ENCODE data around the gene EIF3F.
A peak's percentile ranks its signal among the peaks of the same experiment; 100 is the strongest.
"Not testable (repeated sequence)": the region's sequence is repeated elsewhere in the genome, so short reads cannot be mapped to it uniquely, and the experiment has no call there.

The EIF3F gene

DNA sequence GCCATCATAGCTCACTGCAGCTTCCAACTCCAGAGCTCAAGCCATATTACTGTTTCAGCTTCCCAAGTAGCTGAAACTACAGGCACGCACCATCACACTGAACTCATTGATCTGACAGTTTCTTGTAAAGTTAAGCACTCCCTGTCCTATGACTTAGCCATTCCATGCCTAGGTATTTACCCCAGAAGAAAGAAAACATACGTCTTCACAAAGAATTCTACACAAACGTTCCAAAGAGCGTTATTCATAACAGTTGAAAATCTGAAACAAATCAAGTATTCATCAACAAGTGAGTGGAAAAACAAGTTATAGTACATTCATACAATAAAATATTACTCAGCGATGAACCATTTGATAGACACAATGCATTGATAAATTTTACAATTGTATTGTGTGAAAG lies 14.1 kb upstream of the EIF3F start:
- Mint-ChIP-seq H3K4me1 (no peaks in the 10 kb centered on the region), H3K36me3 (no peaks in the 10 kb centered on the region), H3K27ac (no peak overlapping the region), H3K4me3 (no peak overlapping the region), H3K9me3 (no peaks in the 10 kb centered on the region), H3K27me3 (peaks cover 22 to 46% of the 10 kb centered on the region in 2 donors)
- no peak for ATAC-seq (replicated peaks)
- DNase-seq = no peak

DNA sequence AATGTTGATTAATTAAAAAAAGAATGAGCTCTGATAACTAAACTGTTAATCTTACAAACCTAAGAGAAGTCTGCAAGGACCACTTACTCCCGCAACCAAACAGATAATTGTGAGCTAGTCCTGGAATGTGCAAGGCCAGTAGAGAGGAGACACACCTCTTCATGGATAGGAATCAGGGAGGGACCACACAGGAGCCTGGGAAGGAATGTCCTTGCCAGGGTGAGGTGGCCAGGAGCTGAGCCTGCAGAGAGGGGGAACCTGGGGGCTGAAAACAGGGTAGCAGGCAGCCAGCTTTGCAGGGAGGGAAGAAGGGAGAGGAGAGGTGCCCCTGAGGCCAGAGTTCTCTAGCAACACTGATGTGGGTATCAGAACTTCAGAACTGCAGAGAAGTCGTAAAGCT lies 12.5 kb upstream of the EIF3F start:
- H3K9me3 Mint-ChIP-seq = no peaks in the 10 kb centered on the region
- H3K4me3 Mint-ChIP-seq = no peak overlapping the region
- no peak for ATAC-seq (replicated peaks)
- H3K27ac Mint-ChIP-seq = no peak overlapping the region
- H3K36me3 Mint-ChIP-seq = no peaks in the 10 kb centered on the region
- DNase-seq = no peak
- no peaks in the 10 kb centered on the region for H3K4me1 Mint-ChIP-seq
- H3K27me3 Mint-ChIP-seq = peaks cover 13 to 34% of the 10 kb centered on the region in 2 donors

DNA sequence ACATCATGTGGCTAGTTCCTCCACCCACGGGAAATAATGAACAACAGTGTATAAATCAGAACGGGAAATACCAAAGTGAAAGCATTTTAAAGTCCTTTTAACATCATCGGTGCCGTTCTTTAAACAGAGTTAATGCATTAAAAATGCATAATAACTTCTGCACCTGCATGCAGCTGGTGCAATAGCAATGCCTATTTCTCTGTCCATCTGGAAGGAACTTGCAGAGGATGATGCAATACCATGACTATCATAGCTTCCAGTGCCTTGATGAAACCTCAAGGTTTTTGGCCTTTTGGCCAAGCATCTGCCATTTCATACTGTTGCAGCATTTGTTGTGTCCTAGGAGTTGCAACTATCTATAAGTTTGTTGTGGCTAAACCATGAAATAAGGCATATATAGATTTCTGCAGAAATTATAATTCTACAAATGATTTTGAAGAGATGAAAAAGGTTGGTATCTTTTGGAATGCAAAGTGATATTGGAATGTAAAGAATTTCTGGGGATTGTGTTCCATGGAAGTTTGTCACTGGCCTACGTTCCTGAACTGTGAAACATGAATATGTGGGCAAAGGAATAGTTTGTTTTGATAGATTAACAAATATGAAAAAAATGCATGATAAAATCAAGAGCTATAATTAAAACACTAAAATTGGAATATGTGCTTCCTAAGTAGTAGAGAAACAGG lies 9.8 kb upstream of the EIF3F start:
- Mint-ChIP-seq H3K27me3 (peaks cover 7 to 24% of the 10 kb centered on the region in 2 donors), H3K9me3 (no peaks in the 10 kb centered on the region), H3K4me3 (no peak overlapping the region), H3K36me3 (no peaks in the 10 kb centered on the region), H3K4me1 (no peaks in the 10 kb centered on the region), H3K27ac (no peak overlapping the region)
- ATAC-seq (replicated peaks) (no peak), DNase-seq (no peak)

DNA sequence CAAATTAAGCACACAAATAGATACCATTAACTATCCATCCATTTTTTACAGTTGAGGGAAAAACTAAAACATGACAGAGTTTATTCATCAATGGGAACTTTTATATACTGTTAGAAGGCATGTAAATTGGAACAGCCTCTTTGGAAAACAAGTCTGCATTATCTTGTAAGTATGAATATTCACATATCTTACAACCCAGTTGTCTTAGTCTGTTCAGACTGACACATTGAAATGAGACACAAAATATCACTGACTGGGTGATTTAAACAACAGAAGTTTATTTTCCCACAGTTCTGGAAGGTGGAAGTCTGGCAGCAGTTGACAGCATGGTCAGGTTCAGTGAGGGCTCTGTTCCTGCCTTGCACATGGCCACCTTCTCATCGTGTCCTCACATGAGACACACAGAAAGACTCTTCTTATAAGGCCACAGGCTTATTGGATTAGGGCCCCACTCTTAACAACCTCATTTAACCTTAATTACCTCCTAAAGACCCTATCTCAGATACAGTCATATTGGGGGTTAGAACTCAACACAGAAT lies 5.4 kb upstream of the EIF3F start:
- H3K4me1 Mint-ChIP-seq = peaks cover 7 to 17% of the 10 kb centered on the region in 2 donors
- H3K9me3 Mint-ChIP-seq = no peaks in the 10 kb centered on the region
- H3K27ac Mint-ChIP-seq = no peak overlapping the region
- ATAC-seq (replicated peaks) = no peak
- no peak overlapping the region for H3K4me3 Mint-ChIP-seq
- no peak for DNase-seq
- H3K27me3 Mint-ChIP-seq = no peaks in the 10 kb centered on the region
- no peaks in the 10 kb centered on the region for H3K36me3 Mint-ChIP-seq

DNA sequence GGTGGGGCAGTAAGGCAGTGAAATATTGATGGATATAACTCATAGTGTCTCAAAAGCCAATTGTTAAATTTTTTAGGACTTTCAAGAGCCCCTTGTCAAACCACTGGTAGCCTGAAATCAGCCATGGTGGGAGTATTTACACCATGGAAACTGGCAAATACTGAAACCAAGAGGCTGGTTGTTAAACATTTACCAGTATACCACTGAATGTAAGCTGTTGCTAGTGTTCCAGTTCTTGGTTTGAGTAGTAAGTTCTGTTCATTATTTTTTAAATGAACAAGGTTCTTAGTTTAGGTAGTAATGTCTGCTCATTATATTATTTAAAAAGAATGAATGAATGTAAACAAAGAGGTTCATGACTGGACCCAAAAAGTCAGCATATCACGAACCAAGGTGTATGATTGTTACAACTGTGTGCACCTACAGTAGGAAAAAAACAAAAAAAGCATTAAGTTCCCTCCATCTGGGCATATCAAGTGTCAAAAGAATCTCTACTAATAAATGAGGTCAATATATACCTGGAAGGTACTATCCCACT lies 4.5 kb upstream of the EIF3F start:
- DNase-seq (no peak), ATAC-seq (replicated peaks) (no peak)
- peaks cover 0 to 2% of the 10 kb centered on the region in 2 donors for H3K36me3 Mint-ChIP-seq
- H3K27ac Mint-ChIP-seq = no peak overlapping the region
- H3K27me3 Mint-ChIP-seq = no peaks in the 10 kb centered on the region
- peaks cover 9 to 21% of the 10 kb centered on the region in 2 donors for H3K4me1 Mint-ChIP-seq
- no peak overlapping the region for H3K4me3 Mint-ChIP-seq
- H3K9me3 Mint-ChIP-seq = no peaks in the 10 kb centered on the region

DNA sequence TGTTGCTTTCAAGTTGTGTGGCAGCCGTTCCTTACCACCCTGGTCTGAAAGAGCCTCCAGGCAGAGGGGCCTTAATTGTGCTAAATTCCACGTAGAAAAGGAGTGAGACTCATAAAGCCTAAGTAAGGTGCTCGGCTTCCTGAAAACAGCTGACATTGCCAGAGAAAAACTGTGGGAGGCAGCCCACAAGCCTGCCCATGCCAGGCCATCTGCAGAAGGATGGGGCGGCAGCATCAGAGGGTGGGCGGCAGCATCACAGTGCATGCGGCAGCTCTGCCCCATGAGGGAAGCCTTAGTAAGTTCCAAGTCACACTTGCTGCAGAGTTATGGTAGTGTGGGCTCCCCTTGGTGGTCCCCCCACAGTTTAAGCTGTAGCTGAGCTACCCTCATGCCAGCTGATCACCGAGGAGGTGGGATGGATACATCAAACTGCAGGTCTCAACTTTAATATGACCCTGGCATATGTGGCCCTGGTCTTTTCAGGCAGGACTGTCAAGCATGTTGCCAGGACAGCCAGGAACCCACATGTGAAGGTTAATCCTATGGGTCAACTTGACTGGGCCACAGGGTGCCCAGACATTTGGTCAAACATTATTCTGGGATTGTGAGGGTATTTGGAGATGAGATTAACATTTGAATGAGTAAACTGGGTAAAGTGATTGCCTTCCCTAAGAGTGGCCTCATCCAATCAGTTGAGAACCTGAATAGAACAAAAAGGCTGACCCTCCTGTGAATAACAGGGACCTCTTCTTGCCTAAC lies 3.1 kb upstream of the EIF3F start:
- no peak for DNase-seq
- no peak overlapping the region for H3K27ac Mint-ChIP-seq
- no peaks in the 10 kb centered on the region for H3K27me3 Mint-ChIP-seq
- H3K9me3 Mint-ChIP-seq = no peaks in the 10 kb centered on the region
- H3K4me3 Mint-ChIP-seq = no peak overlapping the region
- peaks cover 3 to 9% of the 10 kb centered on the region in 2 donors for H3K36me3 Mint-ChIP-seq
- no peak for ATAC-seq (replicated peaks)
- peaks cover 13 to 24% of the 10 kb centered on the region in 2 donors for H3K4me1 Mint-ChIP-seq

DNA sequence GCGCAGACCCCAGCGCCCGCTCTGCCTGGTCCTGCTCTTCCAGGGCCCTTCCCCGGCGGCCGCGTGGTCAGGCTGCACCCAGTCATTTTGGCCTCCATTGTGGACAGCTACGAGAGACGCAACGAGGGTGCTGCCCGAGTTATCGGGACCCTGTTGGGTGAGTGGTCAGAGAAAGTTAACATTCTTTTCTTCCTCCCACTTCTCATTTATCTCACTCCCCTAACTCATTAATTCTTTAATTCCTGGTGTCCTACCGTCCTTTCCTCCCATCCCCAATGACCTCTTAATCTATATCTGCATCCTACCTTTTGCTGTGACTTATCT lies 385 bp downstream of the EIF3F start:
- peaks cover 16 to 34% of the 10 kb centered on the region in 2 donors for H3K36me3 Mint-ChIP-seq
- peak; percentile 28 for ATAC-seq (replicated peaks)
- H3K4me1 Mint-ChIP-seq = peaks cover 24 to 41% of the 10 kb centered on the region in 2 donors

DNA sequence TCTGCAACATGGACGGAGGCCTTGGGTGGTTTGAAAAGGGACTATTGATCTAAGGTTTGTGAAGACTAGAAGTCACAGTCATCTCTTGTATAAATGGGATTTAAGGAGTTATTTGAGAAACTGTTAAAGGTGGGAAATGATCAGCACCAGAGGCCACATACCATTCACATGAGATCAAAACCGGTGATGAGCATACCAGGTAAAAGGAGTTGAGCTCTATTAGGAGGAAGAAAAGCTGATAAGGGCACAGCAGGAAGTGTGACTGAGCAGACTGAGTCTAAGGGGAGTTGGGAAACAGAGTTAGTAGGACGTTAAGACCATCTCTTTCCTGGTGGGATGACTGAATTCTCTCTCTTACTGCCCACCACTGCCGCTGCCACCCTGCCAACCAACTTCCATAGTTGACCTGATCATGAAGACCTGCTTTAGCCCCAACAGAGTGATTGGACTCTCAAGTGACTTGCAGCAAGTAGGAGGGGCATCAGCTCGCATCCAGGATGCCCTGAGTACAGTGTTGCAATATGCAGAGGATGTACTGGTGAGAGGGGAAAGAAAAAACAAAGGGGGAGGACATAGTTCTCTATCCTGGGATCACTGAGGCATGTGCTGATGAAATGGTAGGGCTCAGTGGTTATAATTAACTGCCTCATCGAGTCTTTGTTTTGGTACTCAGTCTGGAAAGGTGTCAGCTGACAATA lies 7.6 kb downstream of the EIF3F start:
- no peak for ATAC-seq (replicated peaks)

More for the DNA sequence above, 385 bp downstream of the EIF3F start:
- H3K9me3 Mint-ChIP-seq, H3K27me3 Mint-ChIP-seq, DNase-seq: not testable (repeated sequence)
- peak overlapping the region; percentile 85 to 94 for H3K4me3 Mint-ChIP-seq
- peak overlapping the region; percentile 97 for H3K27ac Mint-ChIP-seq

DNA sequence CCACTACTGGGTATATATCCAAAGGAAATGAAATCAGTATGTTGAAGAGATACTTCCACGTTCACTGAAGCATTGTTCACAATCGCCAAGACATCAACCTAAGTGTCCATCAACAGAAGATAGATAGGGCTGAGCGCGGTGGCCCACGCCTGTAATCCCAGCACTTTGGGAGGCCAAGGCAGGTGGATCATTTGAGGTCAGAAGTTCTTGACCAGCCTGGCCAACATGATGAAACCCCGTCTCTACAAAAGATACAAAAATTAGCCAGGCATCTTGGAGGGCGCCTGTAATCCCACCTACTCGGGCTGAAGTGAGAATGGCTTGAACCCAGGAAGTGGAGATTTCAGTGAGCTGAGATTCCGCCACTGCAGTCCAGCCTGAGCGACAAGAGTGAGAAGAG lies 12.7 kb downstream of the EIF3F start:
- Mint-ChIP-seq H3K36me3 (peaks cover 58 to 65% of the 10 kb centered on the region in 2 donors), H3K9me3 (no peaks in the 10 kb centered on the region), H3K27ac (no peak overlapping the region), H3K27me3 (no peaks in the 10 kb centered on the region), H3K4me3 (no peak overlapping the region), H3K4me1 (peaks cover 0 to 7% of the 10 kb centered on the region in 2 donors)
- no peak for ATAC-seq (replicated peaks)
- no peak for DNase-seq

More for the DNA sequence above, 7.6 kb downstream of the EIF3F start:
- H3K4me3 Mint-ChIP-seq = no peak overlapping the region
- no peak overlapping the region for H3K27ac Mint-ChIP-seq
- no peaks in the 10 kb centered on the region for H3K9me3 Mint-ChIP-seq
- H3K36me3 Mint-ChIP-seq = peaks cover 64 to 83% of the 10 kb centered on the region in 2 donors
- no peaks in the 10 kb centered on the region for H3K27me3 Mint-ChIP-seq
- DNase-seq = no peak
- peaks cover 10% of the 10 kb centered on the region in 2 donors for H3K4me1 Mint-ChIP-seq

DNA sequence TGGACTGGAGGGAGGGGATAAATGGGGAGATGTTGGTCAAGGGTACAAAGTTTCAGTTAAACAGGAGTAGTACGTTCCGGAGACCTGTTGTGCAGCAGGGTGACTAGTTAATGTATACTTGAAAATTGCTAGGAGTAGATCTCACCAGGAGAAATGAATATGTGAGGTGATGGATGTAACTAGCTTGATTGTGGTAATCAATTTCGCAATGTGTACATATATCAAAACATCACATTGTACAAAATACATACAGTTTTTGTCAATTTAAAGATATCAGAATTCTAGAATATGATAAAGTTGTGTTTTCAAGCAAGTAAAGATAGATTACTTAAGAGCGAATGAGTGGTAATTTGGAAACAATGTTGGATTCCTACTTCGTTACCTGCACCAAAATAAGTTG lies 13.3 kb downstream of the EIF3F start:
- Mint-ChIP-seq H3K9me3 (no peaks in the 10 kb centered on the region), H3K4me1 (peaks cover 0 to 7% of the 10 kb centered on the region in 2 donors), H3K27ac (no peak overlapping the region), H3K4me3 (no peak overlapping the region), H3K36me3 (peaks cover 56 to 60% of the 10 kb centered on the region in 2 donors), H3K27me3 (no peaks in the 10 kb centered on the region)
- no peak for DNase-seq
- ATAC-seq (replicated peaks) = no peak

DNA sequence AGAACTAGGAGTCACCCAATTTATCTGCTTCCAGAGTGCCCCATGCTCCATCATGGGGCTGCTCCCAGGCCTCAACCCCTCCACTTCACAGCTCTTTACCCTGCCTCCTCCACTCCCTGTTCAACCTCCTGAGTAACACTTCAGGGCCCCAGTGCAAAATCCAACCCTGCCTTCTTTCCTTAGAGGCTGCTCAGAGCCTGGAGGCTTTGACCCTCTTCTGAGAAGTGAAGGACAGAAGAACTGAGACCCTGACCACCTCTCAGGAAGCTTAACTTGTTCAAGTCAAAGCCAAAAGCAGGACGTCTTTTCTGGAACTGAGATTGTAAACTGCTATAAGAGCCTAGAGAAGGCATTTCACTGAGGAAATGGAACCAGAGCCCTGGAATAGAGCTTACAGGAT lies 15.5 kb downstream of the EIF3F start:
- H3K27ac Mint-ChIP-seq = peak overlapping the region; percentile 27
- peaks cover 0 to 7% of the 10 kb centered on the region in 2 donors for H3K4me1 Mint-ChIP-seq
- no peak overlapping the region for H3K4me3 Mint-ChIP-seq

DNA sequence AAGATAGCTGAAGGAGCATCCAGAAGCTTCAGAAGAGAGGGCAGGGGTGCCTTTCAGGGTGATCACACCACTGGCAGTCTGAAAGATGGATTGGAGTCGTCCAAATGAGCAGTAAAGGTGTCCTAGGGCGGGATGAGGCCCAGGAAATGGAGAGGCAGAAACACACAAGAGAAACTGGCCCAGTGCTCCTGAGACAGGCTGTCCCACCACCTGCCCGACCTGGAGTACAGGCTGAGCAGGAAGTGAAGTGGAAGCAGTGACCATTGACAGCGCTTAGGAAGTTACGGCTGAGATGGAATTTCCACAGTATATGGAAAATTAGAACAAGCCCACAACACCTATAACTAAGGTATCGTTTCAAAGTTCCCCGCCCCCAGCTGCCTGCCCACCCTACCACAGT lies 16.1 kb downstream of the EIF3F start:
- DNase-seq (no peak), ATAC-seq (replicated peaks) (no peak)
- H3K4me3 Mint-ChIP-seq = no peak overlapping the region
- H3K36me3 Mint-ChIP-seq = peaks cover 31 to 36% of the 10 kb centered on the region in 2 donors
- peaks cover 0 to 7% of the 10 kb centered on the region in 2 donors for H3K4me1 Mint-ChIP-seq
- H3K27ac Mint-ChIP-seq = no peak overlapping the region
- H3K27me3 Mint-ChIP-seq = no peaks in the 10 kb centered on the region
- no peaks in the 10 kb centered on the region for H3K9me3 Mint-ChIP-seq

More for the DNA sequence above, 15.5 kb downstream of the EIF3F start:
- no peaks in the 10 kb centered on the region for H3K9me3 Mint-ChIP-seq
- H3K27me3 Mint-ChIP-seq = no peaks in the 10 kb centered on the region
- DNase-seq = no peak
- ATAC-seq (replicated peaks) = no peak
- peaks cover 34 to 38% of the 10 kb centered on the region in 2 donors for H3K36me3 Mint-ChIP-seq

DNA sequence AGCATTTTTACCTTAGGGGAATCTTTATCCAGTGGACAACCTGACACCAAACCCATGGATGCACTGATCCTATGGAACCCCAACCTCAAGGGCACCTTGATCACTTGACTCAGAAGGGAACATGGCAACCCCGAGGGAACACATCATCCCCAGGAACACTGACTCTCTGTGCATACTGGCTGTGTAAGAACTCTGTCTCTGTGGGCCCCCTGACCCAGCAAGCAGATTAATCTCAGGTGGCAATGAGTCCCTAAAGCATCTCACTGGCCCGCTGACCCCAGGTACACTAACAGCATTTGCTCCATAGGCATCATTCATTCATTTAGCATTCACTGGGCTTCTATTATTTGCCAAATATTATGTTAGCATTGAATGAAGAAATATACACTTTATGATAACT lies 16.9 kb downstream of the EIF3F start:
- H3K4me1 Mint-ChIP-seq = peaks cover 0 to 7% of the 10 kb centered on the region in 2 donors
- ATAC-seq (replicated peaks) (no peak), DNase-seq (no peak)
- peaks cover 26 to 28% of the 10 kb centered on the region in 2 donors for H3K36me3 Mint-ChIP-seq
- H3K27ac Mint-ChIP-seq = no peak overlapping the region
- no peaks in the 10 kb centered on the region for H3K9me3 Mint-ChIP-seq
- H3K27me3 Mint-ChIP-seq = peaks cover 0 to 6% of the 10 kb centered on the region in 2 donors
- no peak overlapping the region for H3K4me3 Mint-ChIP-seq

DNA sequence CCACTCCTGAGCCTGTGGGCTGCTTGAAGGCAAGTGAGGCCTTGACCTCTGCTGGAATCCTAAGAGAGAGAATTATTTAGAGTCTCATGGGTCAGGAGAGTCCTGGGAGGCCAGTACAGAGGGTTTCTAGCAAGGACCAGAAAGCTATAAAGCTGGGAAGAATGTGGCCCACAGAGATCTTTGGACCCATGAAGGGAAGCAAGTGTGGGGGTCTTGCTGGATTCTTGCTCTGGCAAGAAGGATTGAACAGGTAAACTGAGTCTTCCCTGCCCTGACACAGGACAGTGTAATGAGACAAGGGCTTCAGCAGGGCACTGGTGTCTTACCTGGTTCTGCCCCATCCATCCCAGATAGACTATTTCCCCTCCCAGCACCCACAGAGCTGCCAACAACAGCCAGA lies 18.4 kb downstream of the EIF3F start:
- Mint-ChIP-seq H3K36me3 (peaks cover 13 to 14% of the 10 kb centered on the region in 2 donors), H3K9me3 (no peaks in the 10 kb centered on the region), H3K27me3 (peaks cover 0 to 16% of the 10 kb centered on the region in 2 donors)

More for the DNA sequence above, 18.4 kb downstream of the EIF3F start:
- Mint-ChIP-seq H3K4me1 (peaks cover 0 to 7% of the 10 kb centered on the region in 2 donors), H3K4me3 (no peak overlapping the region), H3K27ac (no peak overlapping the region)
- DNase-seq (no peak), ATAC-seq (replicated peaks) (no peak)

All from stimulated activated naive B cell treated with anti-CD40 and anti-IgM and Interleukin-4, amounts not matched to agents 10 μg/mL and 1 μg/mL and 100 μg/mL, for 72 hours (primary cell).